OCI-LY7 (cell line): Measurements from ENCODE around the gene STAC3. TPM values are rescaled to one million over a fixed set of nuclear protein-coding genes. Genes with fewer than 3 reads are reported as not detected.
"Not testable (repeated sequence)": the region's sequence is repeated elsewhere in the genome, so short reads cannot be mapped to it uniquely, and the experiment has no call there.

Experiments used
- BruUV-seq: library from RNA; stranded (reverse); fragments of 400-500 nt; replicated peaks from 2 replicates; lab custom pipeline; 2021; lab: Mats Ljungman, UMichigan
- CTCF ChIA-PET: fragments of 300-600 bp; sonication (Branson Sonifier 250); formaldehyde crosslinking; loops from one replicate; lab custom pipeline; 2022; ENCODE audit warnings: antibody characterized with exemption; ENCODE audit not compliant: unreplicated experiment; lab: Charles Lee
- POLR2A ChIA-PET: fragments of 300-600 bp; sonication (Branson Sonifier 250); formaldehyde crosslinking; loops from one replicate; lab custom pipeline; 2022; ENCODE audit warnings: antibody characterized with exemption; lab: Charles Lee
- DNase-seq: peaks from one replicate; pipeline ENCODE4 v3.0.0-alpha.2; 2015; ENCODE audit warnings: low spot score
- H2AFZ ChIP-seq: fragments of 200-600 bp; sonication (generic), shearing (Covaris generic); 2 replicates; pipeline ENCODE4 v1.6.1; 2014; ENCODE audit warnings: mild to moderate bottlenecking, antibody characterized with exemption, low read length, moderate library complexity
- H3K27ac ChIP-seq: fragments of 200-600 bp; sonication (generic); 2 replicates; pipeline ENCODE4 v1.5.1; 2014; ENCODE audit warnings: mixed run types, low read depth, mild to moderate bottlenecking, moderate library complexity, low read length, inconsistent platforms; ENCODE audit not compliant: poor library complexity, severe bottlenecking
- H3K36me3 ChIP-seq: fragments of 200-600 bp; sonication (generic); 2 replicates; pipeline ENCODE4 v1.6.1; 2014; ENCODE audit warnings: mild to moderate bottlenecking, antibody characterized with exemption, low read length, moderate library complexity, mixed read lengths; ENCODE audit not compliant: insufficient read depth
- H3K4me1 ChIP-seq: fragments of 200-600 bp; sonication (generic); 2 replicates; pipeline ENCODE4 v1.5.1; 2014; ENCODE audit warnings: mild to moderate bottlenecking, low read length; ENCODE audit not compliant: insufficient read depth, poor library complexity, severe bottlenecking
- H3K4me2 ChIP-seq: fragments of 200-600 bp; sonication (generic); 2 replicates; pipeline ENCODE4 v1.6.1; 2014; ENCODE audit warnings: mild to moderate bottlenecking, low read length
- H3K4me3 ChIP-seq: fragments of 200-600 bp; sonication (generic); 2 replicates; pipeline ENCODE4 v1.5.1; 2014; ENCODE audit warnings: mild to moderate bottlenecking, low read depth, low read length; ENCODE audit not compliant: poor library complexity, severe bottlenecking
- H3K79me2 ChIP-seq: fragments of 200-600 bp; sonication (generic); 2 replicates; pipeline ENCODE4 v1.6.1; 2016; ENCODE audit warnings: low read depth, mild to moderate bottlenecking, low read length, moderate library complexity, mixed read lengths; ENCODE audit not compliant: insufficient read depth
- H3K9me2 ChIP-seq: fragments of 200-600 bp; sonication (generic); 2 replicates; pipeline ENCODE4 v1.6.1; 2016; ENCODE audit warnings: mild to moderate bottlenecking, low read length, mixed read lengths; ENCODE audit not compliant: insufficient read depth
- H3K9me3 ChIP-seq: fragments of 200-600 bp; sonication (generic); 2 replicates; pipeline ENCODE4 v1.6.1; 2014; ENCODE audit warnings: mild to moderate bottlenecking, mixed run types, low read length, mixed read lengths
- H4K20me1 ChIP-seq: fragments of 200-600 bp; sonication (generic); 2 replicates; pipeline ENCODE4 v1.6.1; 2014; ENCODE audit warnings: mild to moderate bottlenecking, antibody characterized with exemption, low read length, moderate library complexity, mixed read lengths; ENCODE audit not compliant: insufficient read depth
- EZH2phosphoT487 ChIP-seq: fragments of 200-600 bp; sonication (generic); IDR thresholded peaks from 2 replicates; pipeline ENCODE4 v1.6.1; 2018; ENCODE audit warnings: low read depth, borderline replicate concordance, mild to moderate bottlenecking, mixed run types, antibody characterized with exemption, low read length, moderate library complexity, mixed read lengths
- intact Hi-C: fragments of 100-400 bp; cut with micrococcal nuclease; formaldehyde crosslinking; loops from one replicate; pipeline ENCODE4 v1.10.0; 2022; ENCODE audit not compliant: unreplicated experiment
- total RNA-seq, 2 experiments: library from RNA; depleted of rRNA in 1 of 2; stranded (reverse); fragments of >200 nt in 1 of 2; shearing (Covaris generic) in 1 of 2; gene quantifications; 2 replicates each; pipeline ENCODE4 v1.2.3, GENCODE V29; 2014 to 2022
- TF ChIP-seq, protein P1 (sequence below): fragments of 200-600 bp; sonication (generic); conservative IDR thresholded peaks from 2 replicates; pipeline ENCODE4 v1.5.1; 2014; ENCODE audit warnings: mild to moderate bottlenecking, antibody characterized with exemption, low read length, moderate library complexity, mixed read lengths

Gene STAC3
- total RNA-seq, 2 experiments from 2014 or later: 1.4 to 6.8 TPM

DNA sequence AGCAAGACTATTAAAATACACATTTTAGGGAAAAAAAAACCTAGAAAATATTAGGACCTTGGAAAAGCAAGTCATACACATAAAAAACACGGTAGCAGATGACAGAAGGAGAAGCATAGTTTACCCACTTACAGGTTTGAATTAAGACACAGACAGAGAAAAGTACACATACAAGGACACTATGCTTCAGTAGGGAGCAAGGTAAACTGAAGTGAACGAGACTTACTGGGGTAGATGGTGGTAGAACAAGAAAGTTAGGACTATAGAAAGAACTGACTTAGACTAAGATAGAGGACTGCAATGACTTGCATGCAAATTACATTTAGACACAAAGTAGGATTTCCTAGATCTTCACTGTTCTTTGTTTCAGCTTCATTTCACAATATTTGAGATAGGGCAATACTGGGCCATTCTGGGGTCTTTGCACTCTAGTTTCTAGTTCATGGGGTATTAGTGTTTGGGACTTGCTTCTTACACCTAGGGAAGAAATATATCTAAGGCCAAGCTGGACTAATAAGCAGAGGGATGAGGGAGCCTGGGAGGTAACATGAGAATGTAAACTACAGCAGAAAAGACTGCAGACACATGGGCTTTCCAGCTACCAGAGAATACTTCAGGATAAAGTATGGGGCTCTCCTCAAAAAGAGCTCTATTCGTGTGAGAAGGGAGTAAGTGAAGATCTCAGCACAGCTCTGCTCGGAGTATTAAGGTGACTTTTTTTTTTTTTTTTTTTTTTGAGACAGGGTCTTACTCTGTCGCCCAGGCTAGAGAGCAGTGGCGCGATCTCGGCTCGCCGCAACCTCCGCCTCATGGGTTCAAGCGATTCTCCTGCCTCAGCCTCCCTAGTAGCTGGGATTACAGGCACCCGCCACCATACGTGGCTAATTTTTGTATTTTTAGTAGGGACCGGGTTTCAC is 27.7 kb upstream of the STAC3 start:
- Histone ChIP-seq H3K9me3 (no peaks in the 10 kb centered on the region), H3K79me2 (no peaks in the 10 kb centered on the region), H3K4me2 (no peak overlapping the region), H3K36me3 (peaks cover 41% of the 10 kb centered on the region), H3K4me1 (peaks cover 16% of the 10 kb centered on the region), H3K9me2 (no peaks in the 10 kb centered on the region), H3K27ac (no peak overlapping the region), H2AFZ (no peak overlapping the region), H3K4me3 (no peak overlapping the region), H4K20me1 (no peaks in the 10 kb centered on the region)
- ChIA-PET CTCF (no interaction called here), POLR2A (interaction anchor here (0.6 kb wide), 1 partner anchor 23 kb away, joined by 3 read pairs; no protein-coding TSS in a partner anchor)
- no peak for TF ChIP-seq EZH2phosphoT487
- TF ChIP-seq, protein P1, sequence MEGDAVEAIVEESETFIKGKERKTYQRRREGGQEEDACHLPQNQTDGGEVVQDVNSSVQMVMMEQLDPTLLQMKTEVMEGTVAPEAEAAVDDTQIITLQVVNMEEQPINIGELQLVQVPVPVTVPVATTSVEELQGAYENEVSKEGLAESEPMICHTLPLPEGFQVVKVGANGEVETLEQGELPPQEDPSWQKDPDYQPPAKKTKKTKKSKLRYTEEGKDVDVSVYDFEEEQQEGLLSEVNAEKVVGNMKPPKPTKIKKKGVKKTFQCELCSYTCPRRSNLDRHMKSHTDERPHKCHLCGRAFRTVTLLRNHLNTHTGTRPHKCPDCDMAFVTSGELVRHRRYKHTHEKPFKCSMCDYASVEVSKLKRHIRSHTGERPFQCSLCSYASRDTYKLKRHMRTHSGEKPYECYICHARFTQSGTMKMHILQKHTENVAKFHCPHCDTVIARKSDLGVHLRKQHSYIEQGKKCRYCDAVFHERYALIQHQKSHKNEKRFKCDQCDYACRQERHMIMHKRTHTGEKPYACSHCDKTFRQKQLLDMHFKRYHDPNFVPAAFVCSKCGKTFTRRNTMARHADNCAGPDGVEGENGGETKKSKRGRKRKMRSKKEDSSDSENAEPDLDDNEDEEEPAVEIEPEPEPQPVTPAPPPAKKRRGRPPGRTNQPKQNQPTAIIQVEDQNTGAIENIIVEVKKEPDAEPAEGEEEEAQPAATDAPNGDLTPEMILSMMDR: no peak
- no TSS peak for BruUV-seq
- intact Hi-C loops: no loop called here
- DNase-seq: no peak

DNA sequence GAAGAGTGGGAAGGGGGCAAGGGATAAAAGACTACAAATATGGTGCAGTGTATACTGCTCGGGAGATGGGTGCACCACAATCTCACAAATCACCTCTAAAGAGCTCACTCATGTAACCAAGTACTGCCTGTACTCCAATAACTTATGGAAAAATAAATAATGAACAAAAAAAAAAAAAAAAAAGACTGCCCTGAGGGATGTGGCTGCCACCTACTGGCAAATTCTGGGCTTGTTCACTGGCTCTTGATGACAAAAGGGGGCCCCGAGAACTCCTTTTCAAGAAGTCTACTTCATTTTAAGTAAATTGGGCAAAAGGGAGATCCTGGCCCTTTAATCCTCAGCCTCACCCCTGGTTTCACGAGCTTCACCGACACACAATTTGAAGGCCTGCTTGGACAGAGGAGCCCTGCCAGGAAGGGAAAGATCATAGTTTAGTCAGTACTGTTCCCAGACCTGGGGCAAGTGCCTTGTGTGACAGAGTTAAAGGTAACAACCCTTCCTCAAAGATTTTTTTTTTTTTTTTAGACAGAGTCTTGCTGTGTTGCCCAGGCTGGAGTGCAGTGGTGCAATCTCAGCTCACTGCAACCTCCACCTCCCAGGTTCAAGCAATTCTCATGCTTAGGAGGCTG is 26.1 kb upstream of the STAC3 start:
- Histone ChIP-seq H3K4me2 (no peak overlapping the region), H3K36me3 (peaks cover 43% of the 10 kb centered on the region), H3K4me1 (peaks cover 16% of the 10 kb centered on the region), H2AFZ (no peak overlapping the region), H3K4me3 (no peak overlapping the region), H3K79me2 (no peaks in the 10 kb centered on the region), H3K9me3 (no peaks in the 10 kb centered on the region), H4K20me1 (no peaks in the 10 kb centered on the region), H3K27ac (no peak overlapping the region), H3K9me2 (no peaks in the 10 kb centered on the region)
- ChIA-PET POLR2A (interaction anchor here (0.6 to 1.3 kb wide), 4 partner anchors 9 to 141 kb away, joined by 3 to 6 read pairs (median 4); no protein-coding TSS in a partner anchor), CTCF (no interaction called here)
- BruUV-seq: no TSS peak
- TF ChIP-seq EZH2phosphoT487: no peak
- TF ChIP-seq, protein P1: peak; percentile 79
- DNase-seq: peak; percentile 38
- intact Hi-C loops: no loop called here

DNA sequence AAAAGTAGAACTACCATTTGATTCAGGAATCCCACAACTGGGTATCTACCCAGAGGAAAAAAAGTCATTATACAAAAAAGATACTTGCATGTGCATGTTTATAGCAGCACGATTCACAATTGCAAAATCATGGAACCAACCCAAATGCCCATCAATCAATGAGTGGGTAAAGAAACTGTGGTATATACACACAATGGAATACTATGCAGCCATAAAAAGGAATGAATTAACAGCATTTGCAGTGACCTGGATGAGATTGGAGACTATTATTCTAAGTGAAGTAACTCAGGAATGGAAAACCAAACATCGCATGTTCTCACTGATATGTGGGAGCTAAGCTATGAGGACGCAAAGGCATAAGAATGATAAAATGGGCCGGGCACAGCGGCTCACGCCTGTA is 25.2 kb upstream of the STAC3 start:
- H3K4me2 ChIP-seq, H2AFZ ChIP-seq, H3K79me2 ChIP-seq, H3K9me3 ChIP-seq, H3K27ac ChIP-seq, intact Hi-C loops, H3K9me2 ChIP-seq, CTCF ChIA-PET, H3K4me3 ChIP-seq, DNase-seq, BruUV-seq, H4K20me1 ChIP-seq: not testable (repeated sequence)
- POLR2A ChIA-PET: interaction anchor here (0.6 to 1.3 kb wide), 4 partner anchors 9 to 345 kb away, joined by 3 to 6 read pairs (median 4); no protein-coding TSS in a partner anchor
- peaks cover 16% of the 10 kb centered on the region for H3K4me1 ChIP-seq
- peaks cover 39% of the 10 kb centered on the region for H3K36me3 ChIP-seq
